Measurements from ENCODE around the gene EMX1.

Gene EMX1

GRCh38 chr2:72926368-72926767 lies 9.0 kb downstream of the EMX1 start:
- DNase-seq, result no peak

GRCh38 chr2:72926811-72927465 lies 9.6 kb downstream of the EMX1 start:
- DNase-seq, result no peak

DNA sequence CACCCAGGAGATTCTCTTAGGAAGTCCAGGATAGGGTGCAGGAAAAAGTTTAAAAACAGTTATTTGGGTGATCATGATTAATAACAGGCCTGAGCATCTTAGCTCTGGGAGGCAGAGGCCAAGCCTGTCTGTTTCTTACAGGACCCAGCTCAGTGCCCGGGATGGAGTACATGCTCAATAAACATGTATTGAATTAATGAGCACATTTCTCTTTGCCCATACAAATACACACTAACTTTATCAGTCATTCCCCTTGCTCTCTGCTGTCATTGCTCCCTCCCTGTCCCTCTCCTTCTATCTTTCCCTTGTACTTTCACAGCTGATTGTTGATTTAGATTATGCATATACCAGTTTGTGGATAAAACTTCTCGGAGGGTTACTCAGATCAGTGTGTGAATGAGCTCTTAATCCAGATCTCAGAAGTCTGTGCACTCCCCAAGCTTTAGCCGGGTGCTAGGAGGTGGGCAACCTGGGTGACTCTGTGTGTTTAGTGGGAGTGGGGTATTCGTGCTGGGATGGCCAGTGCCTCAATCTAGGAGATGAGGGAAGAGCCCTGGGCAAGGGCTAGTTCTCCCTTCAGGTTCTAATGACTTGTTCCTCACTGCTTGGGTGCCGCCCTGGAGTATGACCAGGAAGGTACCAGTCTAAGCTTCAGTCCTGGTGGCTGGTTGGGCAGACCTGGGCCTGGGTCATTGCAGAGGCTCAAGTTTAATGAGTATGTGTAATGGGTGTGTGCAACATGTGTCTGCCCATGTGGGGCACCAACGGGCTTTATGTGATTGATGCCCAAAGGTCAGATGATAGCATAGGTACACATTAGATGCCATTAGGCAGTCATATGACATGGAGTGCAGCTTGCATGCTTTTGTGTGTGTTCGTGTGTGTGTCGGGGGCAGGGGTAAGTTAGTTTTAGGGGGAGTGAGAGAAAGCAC lies 10.6 kb downstream of the EMX1 start:
- DNase-seq, result no peak

GRCh38 chr2:72929010-72929409 lies 11.7 kb downstream of the EMX1 start:
- no peak for DNase-seq

GRCh38 chr2:72931280-72931910 lies 14.1 kb downstream of the EMX1 start:
- DNase-seq, result no peak

DNA sequence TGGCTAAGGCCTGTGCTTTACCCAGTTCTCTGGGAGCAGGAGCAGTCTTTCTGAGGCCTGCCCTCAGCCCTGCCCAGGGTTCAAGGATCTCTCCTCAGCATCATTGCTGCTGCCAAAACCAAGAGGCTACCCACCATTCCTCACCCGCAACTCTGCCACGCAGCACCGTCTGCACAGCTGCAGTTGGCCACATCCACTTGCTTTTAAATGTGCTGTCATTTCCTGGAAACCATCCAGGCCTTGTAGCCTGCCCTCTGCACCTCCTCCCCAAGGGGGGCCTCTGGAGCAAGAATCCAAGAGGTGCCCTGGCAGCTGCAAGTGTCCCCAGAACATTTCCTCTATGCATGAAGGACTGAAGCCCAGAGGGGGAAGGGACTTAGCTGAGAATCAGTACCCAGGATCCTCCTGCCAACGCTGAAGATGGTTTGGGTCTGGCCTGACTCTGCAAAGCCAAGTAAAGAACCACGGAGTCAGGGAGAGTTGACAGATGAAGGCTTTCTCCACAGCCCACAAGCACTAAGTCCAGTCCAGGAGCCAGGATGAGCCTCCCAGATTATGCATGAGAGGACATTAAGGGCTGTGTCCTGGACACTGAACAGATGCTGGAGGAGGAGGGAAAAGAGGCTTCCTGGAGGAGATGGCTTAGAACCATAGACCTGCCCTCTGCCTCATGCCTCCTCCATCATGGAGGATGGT lies 14.9 kb downstream of the EMX1 start:
- no peak for DNase-seq

DNA sequence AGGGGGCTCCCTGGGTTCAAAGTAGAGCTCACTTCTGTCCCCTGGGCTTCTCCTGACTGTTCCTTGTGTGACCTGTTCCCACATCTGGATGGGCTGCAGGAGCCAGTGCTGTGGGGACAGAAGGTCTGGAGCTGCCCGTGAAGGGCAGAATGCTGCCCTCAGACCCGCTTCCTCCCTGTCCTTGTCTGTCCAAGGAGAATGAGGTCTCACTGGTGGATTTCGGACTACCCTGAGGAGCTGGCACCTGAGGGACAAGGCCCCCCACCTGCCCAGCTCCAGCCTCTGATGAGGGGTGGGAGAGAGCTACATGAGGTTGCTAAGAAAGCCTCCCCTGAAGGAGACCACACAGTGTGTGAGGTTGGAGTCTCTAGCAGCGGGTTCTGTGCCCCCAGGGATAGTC lies 15.5 kb downstream of the EMX1 start:
- DNase-seq, result no peak

DNA sequence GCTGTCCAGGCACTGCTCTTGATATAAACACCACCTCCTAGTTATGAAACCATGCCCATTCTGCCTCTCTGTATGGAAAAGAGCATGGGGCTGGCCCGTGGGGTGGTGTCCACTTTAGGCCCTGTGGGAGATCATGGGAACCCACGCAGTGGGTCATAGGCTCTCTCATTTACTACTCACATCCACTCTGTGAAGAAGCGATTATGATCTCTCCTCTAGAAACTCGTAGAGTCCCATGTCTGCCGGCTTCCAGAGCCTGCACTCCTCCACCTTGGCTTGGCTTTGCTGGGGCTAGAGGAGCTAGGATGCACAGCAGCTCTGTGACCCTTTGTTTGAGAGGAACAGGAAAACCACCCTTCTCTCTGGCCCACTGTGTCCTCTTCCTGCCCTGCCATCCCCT lies 15.9 kb downstream of the EMX1 start:
- no peak for DNase-seq

DNA sequence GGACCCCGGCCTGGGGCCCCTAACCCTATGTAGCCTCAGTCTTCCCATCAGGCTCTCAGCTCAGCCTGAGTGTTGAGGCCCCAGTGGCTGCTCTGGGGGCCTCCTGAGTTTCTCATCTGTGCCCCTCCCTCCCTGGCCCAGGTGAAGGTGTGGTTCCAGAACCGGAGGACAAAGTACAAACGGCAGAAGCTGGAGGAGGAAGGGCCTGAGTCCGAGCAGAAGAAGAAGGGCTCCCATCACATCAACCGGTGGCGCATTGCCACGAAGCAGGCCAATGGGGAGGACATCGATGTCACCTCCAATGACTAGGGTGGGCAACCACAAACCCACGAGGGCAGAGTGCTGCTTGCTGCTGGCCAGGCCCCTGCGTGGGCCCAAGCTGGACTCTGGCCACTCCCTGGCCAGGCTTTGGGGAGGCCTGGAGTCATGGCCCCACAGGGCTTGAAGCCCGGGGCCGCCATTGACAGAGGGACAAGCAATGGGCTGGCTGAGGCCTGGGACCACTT lies 16.4 kb downstream of the EMX1 start:
- no peak for DNase-seq

GRCh38 chr2:72934683-72935610 lies 17.6 kb downstream of the EMX1 start:
- DNase-seq, result peak; percentile 56

DNA sequence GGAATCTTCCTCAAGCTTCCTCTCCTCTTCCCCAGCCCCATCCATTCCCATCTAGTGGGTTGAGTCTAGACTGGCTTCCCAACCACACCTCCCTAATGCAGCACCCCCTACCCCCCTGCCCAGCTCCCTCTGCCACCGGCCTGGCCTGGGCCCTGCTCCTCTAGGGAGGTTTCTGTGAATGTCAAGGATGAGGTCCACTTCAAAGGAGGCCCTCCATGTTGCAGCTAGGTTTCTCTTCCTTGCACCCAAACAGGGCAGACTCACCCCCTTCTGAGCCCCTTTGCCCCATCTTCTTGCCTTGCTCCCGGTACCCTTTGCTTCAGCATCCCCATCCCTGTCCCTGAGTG lies 18.3 kb downstream of the EMX1 start:
- no peak for DNase-seq

- DNase-seq, result no peak
Observed at GRCh38 chr2:72936660-72937355, 19.5 kb downstream of the EMX1 start.

DNA sequence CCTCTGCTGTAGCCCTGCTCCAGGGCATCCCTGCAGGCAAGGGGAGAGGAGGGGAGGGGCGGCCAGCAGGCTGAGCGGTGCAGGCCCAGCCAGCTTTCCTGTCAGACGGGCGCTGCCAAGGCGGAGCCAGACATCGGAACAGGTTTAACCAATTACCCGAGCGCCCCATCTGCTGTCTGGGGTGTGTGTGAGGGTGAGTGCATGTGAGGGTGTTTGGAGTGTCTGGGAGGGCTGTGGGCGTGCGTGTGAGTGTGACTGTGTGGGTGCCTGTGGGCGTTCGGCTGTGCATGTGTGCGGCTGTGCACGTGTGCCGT lies 20.0 kb downstream of the EMX1 start:
- DNase-seq, result peak; percentile 82

DNA sequence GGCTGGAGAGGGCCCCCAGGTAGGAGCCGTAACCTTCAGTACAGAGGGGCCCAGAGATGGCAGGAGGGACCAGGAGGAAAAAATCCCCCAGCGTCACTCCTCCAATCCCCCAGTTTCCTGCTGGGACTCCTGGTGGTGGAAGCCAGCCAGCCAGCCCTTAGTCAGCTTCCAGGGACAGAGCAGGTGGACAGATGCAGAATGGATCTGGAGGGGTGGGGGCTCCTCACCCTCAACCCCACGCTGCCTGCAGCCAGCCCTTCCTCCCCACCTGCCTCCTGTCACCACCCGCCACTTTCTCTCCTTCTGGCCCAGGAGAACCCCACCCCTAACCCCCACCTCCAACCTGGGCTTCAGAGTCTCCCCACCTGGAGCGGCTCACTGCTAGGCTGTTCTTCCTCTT lies 21.1 kb downstream of the EMX1 start:
- peak; percentile 31 for DNase-seq

GRCh38 chr2:72940361-72940760 lies 23.0 kb downstream of the EMX1 start:
- DNase-seq, result no peak

GRCh38 chr2:72940786-72941185 lies 23.5 kb downstream of the EMX1 start:
- peak; percentile 86 for DNase-seq

DNA sequence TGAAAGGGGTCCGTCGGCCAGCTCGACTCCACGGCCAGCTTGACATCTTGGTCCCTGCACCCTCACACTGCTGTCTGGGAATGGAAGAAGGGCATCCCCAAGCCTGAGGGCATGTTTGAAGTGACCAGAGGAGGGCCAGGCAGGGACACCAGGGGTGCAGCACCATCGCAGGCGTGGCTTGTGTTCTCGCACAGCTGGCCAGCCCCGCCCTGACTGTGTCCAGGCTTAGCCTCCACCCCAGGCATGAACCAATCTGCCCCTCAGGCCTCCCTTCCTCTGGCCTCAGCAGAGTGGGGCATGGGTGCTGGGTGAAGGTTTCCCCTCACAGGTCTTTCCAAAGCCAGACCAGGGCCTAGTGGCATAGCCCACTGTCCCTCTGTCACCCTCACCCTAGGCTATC lies 25.0 kb downstream of the EMX1 start:
- DNase-seq, result no peak

DNA sequence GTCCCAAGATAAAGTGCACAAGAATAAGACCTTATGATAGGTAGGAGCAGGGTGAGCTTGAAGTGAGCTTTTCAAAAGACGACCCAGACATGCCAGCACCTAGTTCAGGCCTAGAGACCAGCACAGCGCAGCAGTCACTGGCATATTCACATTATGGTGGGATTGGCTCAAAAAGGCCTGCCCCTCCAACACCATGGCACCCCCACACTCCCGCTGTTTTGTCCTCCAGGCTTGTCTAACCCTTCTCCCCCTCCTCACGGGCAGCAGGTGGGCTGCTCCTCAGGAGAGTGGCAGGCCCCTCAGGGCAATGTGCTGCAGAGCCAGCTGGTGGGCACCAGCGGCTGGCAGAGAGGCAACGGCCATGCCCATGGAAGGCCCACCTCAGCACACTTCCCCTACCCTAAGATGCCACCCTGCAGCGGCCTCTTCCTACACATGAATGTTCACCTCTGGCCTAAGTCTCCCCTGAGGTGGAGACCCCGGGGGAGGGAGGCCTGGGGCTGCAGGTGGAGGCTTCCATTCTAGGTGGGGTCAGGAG lies 25.6 kb downstream of the EMX1 start:
- no peak for DNase-seq

GRCh38 chr2:72943540-72944395 lies 26.4 kb downstream of the EMX1 start:
- DNase-seq, result no peak

DNA sequence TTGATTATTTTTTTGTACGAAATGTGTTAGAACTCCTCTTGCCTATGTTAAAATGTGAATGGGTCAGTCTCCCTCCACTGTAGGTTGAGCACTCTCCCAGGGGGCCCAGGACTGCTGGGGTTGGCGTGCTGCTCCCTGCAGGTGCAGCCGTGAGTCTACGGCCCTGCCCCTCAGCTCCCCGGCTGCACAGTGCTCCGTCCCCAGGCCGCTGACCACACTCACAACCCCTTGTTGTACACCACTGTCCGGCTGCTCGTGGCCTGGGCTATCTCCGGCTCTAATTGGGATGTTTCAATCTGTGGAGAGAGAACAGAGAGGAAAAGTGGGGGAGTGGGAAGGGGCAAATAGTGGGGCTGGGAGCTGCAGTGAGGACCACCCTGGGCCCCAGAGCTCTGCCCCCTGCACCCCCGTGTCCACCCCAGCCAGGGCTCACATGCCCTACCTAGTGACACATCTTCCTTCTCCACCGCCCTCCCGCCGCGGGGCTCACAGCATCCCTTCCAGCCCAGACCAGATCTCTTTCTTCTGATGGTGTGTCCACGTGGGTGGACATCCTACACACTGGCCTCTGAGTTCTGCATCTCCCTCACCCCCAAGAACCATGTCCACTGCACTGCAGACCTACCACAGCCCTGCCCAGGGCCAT lies 27.6 kb downstream of the EMX1 start:
- no peak for DNase-seq

Data from NCI-H82 (cell line).